ENCODE results near the gene DPEP1. TPM values are rescaled to one million over a fixed set of nuclear protein-coding genes. Genes with fewer than 3 reads are reported as not detected.
"Not testable (repeated sequence)": the region's sequence is repeated elsewhere in the genome, so short reads cannot be mapped to it uniquely, and the experiment has no call there.

DPEP1 gene
- total RNA-seq, 1 donor from 2014 or later, result not detected

DNA sequence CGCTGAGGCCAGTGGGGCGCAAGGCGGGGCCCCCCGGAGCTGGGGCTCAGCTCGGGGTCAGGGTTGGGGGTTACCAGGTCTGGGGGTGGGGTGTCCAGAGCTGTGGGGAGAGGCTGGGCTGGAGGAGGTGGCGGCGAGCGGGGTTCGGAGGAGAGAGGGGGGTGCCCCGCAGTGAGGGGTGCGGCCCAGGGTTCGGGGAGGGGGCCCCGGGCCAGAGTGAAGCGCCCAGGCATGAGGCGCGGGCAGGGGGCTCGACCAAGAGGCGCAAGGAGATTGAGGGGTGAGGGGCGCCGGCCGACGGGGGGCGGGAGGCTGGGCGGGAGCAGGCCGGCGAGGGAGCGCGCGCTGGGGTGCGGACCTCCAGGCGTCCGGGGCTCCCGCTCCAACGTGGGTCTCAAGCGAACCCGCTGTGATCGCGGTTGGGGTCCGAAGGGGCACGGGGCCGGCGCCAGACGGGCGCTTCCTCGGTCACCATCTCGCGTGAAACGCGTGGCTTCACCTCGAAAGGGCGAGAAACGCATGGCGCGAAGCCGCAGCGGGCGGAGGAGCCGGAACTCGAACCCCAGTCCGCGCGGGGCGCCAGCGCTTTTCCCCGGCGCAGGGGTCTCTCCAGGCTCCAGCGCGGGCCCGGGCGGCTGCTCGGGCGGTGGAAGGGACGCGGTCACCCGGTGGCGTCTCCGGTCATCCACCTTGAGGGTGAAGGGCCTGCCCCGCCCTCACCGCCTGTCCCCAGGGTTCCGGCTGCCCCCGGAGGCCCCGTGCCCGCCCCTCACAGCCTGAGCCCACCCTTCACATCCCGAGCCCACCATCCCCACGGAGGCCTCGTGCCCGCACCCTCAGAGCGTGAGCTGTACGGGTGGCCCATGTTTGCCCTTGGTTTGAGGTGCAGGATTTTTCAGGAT lies 37.0 kb upstream of the DPEP1 start:
- intact Hi-C loops (cut with micrococcal nuclease), result no loop called here

DNA sequence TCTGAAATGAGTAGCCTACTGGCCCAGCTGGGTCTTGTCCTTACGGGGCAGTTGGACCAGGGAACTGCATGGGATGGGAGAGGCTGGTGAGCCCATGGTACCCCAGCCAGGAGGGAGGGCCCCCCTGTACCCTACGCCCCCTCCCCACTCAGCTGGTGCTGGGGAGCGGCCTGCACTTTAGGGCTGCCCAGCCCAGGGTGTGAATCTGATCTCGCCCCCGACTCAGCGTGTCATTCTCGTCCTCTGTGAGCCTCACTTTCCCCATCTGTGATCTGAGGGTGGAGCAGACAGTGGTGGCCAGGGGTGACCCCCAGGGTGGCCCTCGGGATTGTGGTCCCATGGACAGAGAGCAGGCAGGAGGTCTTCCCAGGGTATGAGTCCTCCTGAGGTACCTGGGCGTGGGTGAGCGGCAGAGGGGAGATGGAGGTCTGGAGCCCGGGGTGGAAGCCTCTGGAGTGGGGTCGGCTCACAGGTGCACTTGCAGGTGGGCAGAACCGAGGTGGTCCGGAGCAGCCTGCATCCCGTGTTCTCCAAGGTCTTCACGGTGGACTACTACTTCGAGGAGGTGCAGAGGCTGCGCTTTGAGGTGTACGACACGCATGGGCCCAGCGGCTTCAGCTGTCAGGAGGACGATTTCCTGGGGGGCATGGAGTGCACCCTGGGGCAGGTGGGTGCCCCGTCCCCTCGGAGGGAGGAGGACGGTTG lies 36.2 kb upstream of the DPEP1 start:
- intact Hi-C loops (cut with micrococcal nuclease), result no loop called here

DNA sequence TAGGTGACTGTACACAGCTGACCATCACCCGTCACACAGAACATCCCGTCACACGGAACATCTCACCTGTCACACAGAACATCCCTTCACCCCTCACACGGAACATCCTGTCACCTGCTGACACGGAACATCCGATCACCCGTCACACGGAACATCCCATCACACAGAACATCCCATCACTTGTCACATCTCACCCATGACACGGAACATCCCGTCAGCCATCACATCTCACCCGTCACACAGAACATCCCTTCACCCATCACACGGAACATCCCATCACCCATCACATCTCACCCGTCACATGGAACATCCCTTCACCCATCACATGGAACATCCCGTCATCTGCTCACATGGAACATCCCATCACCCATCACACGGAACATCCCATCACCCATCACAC lies 34.1 kb upstream of the DPEP1 start:
- intact Hi-C loops (cut with micrococcal nuclease), result no loop called here

DNA sequence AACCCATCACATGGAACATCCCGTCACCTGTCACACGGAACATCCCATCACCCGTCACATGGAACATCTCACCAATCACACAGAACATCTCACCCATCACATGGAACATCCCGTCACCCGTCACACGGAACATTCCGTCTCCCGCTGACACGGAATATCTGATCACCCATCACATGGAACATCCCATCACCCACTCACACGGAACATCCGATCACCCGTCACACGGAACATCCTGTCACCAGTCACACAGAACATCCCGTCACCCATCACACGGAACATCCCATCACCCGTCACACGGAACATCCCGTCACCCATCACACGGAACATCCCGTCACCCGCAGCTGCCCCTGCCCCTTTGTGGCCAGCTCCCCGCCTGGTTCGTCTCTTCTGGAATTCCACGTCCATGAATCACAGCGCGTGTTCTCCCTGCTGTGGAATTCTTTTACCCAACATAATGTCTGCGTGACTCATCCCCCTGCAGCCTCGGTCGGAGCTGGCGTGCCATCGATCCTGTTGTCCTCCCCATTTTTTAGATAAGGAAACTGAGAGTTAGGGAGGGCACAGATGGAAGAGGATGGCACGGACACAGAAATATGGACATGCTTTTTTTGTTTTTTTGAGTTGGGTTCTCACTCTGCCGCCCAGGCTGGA lies 32.3 kb upstream of the DPEP1 start:
- intact Hi-C loops (cut with micrococcal nuclease), result no loop called here

DNA sequence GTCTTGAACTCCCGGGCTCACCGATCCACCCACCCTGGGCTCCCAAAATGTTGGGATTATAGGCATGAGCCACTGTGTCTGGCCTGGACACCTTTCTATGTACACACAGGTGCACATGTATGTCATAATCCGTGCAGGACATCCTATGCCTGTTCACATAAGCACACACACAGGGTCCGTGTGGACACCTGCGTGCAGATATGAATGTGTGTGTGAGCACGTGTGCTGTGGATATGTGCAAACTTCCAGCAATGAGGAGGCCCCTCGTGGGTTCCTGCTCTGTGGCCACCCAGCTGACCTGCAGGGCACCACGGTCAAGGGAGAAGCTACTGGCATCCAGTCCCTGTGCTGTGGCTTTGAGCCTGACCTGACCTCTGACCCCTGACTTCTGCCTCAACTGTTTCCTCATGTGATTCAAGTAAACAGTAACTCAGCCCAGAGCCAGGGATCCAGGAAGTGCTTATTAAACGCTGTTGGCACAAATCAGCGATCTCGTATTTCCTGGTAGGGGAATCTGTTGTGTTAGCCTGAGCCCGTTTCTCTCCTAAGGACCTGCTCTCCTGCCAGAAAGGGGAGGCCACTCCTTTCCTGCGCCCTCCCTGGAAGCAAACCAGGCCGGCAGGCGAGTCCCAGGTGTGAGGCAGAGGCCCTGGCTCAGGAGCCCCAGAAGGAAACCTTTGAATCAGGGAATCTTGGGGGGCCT lies 31.4 kb upstream of the DPEP1 start:
- intact Hi-C loops (cut with micrococcal nuclease), result no loop called here

DNA sequence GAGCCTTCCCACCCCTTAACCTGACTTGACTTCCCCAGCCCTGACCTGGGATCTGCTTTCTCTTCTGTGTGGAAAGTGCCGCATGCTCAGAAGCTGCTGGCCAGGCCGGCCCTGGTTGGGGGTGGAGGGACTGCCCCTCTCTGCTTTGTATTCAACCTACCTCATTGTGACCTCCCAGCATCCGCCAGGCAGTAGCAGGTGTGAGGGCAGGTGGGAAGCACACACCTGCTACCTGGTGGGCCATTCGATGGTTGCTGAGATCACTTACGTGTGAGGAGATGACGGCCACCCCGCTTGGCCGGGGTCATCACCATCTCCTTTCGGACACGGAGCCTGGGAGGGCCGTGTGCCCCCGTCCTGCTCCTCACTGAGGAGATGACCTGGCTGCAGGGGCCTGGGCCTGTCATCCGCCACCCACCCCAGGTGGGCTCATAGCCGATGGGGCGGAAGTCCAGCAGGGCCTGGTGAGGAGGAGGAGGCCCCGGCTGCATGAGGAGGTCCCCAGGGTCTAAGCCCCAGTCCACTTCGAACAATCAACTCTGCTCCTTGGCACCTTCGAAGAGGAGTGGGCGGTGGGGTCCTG lies 30.7 kb upstream of the DPEP1 start:
- intact Hi-C loops (cut with micrococcal nuclease), result no loop called here

DNA sequence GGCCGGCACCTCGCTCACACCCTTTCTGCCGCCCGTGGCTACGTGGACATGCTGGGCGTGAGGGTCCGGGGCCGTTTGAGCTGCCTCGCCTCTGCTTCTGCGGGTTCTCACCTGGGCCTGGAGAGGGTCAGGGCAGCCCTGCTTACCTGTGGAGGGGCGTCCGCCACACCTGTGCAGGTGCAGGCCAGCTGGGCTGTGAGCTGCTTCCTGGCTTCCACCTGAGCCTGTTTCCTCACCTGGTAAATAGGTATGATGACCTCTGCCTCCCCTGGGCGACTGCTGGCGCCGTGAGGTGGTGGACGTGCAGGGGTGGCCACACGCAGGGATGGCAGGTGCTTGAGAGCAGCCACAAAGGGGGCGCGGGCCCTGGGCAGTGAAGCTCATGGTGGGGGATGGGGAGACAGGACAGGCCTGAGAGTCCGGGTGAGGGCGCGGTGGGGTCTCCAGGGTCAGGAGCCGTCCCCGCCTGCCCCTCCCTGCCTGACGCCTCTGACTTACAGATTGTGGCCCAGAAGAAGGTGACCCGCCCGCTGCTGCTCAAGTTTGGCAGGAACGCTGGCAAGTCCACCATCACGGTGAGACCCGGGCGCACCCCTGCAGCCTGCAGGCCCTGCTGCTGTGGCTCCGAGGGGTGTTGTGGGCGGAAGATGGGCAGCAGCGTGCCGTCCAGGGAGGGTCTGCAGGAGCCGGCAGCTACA lies 30.1 kb upstream of the DPEP1 start:
- intact Hi-C loops (cut with micrococcal nuclease), result no loop called here

DNA sequence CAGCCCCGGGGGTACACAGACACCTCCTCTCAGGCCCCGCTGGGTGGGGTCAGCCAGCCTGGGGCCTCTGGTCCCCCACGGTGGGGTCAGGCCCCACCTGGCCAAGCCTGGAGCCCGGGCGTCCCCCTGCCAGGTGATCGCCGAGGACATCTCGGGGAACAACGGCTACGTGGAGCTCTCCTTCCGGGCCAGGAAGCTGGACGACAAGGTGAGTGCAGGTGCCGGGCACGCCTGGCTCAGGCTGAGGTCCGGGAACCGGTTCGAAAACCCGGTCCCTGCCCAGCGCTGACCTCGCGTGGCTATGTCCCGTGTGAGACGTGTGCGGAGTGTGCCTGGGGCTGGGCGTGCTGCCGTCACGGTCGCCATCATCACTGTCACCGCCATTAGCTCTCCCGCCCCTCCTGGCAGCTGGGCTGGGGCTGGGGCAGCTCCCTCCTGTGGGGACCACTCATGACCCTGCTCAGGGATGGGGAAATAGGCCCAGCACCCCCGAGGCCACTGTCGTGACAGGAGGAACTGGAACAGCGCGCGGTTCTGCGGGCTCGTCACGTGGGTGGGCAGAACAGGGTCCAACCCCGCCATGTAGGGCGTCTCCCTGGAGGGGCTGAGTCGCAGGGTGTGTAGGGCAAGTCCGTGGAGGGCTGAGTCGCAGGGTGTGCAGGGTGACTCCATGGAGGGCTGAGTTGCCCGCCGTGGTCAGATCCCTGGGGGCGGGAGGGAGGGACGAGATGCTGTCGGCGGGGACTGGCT lies 29.4 kb upstream of the DPEP1 start:
- intact Hi-C loops (cut with micrococcal nuclease), result no loop called here

DNA sequence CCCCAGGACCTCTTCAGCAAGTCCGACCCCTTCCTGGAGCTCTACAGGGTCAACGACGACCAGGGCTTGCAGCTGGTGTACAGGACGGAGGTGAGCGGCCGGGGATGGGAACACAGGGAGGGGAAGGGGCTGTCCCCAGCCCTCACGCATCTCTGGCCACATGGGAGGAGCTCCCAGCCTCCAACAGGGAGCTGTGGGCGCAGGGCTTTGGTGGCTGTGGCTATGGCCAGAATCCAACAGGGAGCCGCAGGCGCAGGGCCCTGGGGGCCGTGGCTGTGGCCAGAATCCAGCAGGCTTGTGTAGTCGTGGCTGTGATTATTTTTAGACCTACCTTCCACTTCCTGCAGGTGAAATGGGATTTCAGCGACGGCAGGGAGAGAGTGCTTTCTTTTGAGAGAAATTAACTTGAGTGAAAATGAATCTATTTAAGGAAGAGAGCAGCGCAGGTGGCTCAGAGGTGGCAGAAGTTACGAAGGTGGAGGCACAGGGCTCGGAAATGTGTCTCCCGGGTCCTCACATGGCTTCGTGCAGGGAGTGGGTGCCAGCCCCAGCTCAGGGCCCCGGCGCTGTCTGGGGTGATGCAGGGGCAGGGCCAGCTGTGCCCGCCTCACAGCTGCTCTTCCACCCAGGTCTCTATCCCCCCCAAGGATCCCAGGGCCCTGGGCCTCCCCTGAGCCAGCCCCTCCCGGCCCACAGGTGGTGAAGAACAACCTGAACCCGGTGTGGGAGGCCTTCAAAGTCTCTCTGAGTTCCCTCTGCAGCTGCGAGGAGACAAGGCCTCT lies 28.5 kb upstream of the DPEP1 start:
- intact Hi-C loops (cut with micrococcal nuclease), result no loop called here

DNA sequence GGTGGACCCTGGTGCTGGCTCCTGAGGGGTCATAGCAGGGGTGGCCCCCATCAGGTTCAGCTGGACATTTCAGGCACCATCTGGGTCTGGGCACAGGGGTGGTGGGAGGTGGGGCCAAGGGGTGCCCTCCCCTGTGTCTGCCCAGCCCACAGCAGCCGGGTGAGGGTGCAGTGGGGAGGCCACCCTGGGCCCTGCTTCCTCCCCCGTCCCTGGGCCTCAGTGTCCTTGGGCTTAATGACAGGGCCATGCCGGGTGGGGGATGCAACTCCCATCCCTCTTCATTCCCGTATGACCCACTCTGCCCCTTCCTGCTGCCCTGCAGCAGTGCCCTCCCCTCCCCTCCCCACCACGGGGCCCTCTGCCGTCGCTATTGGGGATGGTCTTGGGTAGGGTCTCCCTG lies 27.2 kb upstream of the DPEP1 start:
- intact Hi-C loops (cut with micrococcal nuclease), result no loop called here

DNA sequence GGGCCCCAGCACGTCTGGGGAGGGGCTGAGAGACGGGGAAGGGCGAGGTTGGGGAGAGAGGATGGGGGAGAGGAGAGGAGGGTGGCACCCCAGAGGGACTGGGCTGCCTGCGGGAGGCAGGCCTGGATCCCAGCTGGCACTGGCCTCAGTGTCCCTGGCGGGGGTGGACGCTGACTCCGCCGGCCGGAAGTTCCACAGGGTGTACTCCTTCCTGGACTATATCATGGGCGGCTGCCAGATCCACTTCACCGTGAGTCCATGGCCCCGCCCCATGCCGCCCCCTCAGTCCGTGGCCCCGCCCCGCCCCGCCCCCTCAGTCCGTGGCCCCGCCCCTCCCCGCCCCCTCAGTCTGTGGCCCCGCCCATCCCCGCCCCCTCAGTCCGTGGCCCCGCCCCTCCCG lies 26.6 kb upstream of the DPEP1 start:
- intact Hi-C loops (cut with micrococcal nuclease), result no loop called here

DNA sequence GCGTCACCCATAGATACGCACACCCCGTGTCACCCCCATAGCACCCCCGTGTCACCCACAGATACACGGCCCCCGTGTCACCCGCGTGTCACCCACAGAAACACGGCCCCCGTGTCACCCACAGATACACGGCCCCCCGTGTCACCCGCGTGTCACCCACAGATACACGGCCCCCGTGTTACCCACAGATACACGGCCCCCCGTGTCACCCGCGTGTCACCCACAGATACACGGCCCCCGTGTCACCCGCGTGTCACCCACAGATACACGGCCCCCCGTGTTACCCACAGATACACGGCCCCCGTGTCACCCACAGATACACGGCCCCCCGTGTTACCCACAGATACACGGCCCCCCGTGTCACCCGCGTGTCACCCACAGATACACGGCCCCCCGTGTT lies 25.8 kb upstream of the DPEP1 start:
- intact Hi-C loops (cut with micrococcal nuclease), result not testable (repeated sequence)

DNA sequence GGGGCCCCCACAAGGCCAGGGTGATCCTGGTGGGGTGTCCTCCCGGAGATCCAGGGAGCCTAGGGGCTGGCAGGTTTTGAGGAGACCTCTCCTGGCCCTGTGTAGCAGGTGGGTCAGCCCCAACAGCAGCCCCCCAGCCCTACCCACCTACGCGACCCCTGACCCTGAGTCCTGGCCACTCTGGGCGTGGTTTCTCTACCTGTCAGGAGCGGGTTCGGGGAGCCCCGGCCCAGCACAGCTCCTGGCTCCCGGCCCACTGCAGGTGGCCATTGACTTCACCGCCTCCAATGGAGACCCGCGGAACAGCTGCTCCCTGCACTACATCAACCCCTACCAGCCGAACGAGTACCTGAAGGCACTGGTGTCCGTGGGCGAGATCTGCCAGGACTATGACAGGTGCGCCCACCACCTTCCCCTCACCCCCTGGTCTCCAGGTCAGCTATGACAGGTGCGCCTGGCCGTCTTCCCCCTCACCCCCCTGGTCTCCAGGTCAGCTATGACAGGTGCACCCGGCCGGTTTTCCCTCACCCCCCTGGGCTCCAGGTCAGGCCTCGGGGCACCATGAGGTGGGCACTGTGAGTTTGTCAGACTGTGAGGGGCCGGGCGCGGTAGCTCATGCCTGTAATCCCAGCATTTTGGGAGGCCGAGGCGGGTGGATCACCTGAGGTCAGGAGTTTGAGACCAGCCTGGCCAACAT lies 24.9 kb upstream of the DPEP1 start:
- intact Hi-C loops (cut with micrococcal nuclease), result no loop called here

DNA sequence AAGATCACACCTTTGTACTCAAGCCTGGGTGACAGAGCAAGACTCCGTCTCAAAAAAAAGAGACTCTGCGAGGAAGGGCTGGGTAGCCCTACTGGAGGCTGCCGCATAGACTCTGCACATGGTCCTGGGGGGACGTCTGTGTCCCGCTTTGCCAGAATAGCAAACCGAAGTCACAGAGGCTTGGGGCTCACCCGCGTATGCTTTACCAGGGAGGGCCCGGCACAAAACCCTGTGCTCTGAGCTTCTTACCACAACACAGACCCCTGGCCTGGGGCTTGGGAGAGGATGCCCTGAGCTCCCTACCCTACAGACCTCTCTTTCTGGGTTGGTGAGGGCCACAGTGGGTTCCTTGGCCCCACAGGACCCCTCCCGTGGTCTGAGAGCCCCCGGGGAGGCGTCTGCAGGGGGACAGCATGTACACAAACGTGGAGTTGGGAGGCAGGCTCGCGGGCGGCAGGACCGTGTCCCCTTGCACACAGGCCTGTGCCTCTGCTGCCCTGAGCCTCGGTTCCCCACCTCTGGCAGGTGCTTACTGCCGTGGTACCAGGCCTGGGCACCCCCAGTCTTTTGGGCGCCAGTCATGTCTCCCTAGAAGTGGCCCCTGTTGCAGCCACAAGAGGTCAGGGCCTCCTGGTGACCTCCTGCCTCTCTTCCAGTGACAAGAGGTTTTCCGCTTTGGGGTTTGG lies 24.1 kb upstream of the DPEP1 start:
- intact Hi-C loops (cut with micrococcal nuclease), result no loop called here

DNA sequence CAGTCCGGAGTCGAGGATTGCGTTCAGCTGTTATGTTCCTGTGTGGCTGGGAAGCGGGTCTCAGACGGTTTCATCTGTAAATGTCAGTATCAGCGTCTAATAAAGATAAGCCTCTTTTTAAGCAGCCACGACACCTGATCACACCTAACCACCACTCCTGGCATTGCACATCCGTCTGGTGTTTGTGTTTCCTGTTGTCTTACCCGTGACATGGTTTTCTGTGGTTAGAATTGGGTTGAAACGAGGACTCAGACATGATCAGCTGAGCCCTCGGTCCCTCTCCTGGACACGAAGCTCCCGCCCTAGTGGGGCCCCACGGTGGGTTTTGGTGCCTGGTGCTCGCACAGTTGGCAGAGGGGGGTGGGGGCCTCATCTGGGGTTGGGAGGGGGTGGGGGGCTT lies 19.6 kb upstream of the DPEP1 start:
- intact Hi-C loops (cut with micrococcal nuclease), result loop anchor here (2.0 kb wide), 1 partner anchor 31 kb away; no protein-coding TSS in a partner anchor

DNA sequence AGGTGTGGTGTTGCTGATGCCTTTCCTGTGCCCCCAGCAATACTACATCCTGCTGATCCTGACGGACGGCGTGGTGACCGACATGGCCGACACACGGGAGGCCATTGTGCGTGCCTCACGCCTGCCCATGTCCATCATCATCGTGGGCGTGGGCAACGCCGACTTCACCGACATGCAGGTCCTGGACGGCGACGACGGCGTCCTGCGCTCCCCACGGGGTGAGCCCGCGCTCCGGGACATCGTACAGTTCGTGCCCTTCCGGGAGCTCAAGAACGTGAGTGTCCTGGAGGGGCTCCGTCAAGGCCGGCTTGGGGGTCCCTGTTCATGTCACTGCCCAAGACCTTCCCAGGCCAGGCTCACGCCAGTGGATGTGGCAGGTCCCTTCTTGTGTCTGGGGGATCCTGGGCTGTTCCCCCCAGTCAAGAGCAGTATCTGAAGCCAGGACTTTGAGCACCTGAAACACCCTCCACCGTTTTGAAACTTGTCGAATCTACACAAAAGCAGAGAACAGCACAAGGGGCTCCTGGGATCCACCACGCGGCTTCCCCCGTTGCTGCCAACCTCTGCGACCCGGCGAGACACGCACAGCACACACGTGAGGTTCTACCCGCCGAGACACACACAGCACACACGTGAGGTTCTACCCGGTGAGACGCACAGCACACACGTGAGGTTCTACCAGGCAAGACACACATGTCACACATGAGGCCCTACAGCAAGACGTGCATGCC lies 17.9 kb upstream of the DPEP1 start:
- intact Hi-C loops (cut with micrococcal nuclease), result loop anchor here (2.0 kb wide), 1 partner anchor 29 kb away; no protein-coding TSS in a partner anchor

DNA sequence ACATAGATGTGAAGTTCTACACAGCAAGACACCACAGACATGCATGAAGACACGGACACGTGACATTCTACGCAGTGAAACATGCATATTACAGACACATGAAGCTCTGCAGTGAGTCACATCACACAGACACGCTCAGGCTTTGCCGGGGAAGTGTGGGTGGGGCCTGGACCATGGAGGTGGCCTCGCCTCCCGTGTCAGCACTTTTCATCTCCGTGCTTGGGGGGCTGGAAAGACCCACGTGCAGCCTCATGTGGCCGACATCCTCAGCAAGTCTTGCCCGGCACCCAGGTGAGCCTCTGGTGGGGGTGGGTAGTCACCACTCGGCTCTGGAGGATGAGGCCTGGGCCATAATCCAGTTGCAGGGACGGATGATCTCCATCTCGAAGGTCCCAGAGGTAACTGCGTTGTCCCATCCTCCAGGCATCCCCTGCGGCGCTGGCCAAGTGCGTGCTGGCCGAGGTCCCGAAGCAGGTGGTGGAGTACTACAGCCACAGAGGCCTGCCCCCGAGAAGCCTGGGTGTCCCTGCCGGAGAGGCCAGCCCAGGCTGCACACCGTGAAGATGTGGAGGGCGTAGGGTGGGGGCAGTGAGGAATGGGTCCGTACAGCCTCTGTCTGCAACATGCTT lies 17.3 kb upstream of the DPEP1 start:
- intact Hi-C loops (cut with micrococcal nuclease), result no loop called here
